Endothelial cell of hepatic sinusoid (primary cell): ENCODE measurements around the gene STARD13.

Experiments
- in situ Hi-C: cut with HindIII; loops from 2 replicates; pipeline ENCODE4 v1.10.0; 2017; ENCODE audit warnings: low sequenced_read_pairs

Gene STARD13

GRCh38 chr13:33069365-33069764, 216.2 kb downstream of the STARD13 start:
- in situ Hi-C loops: no loop called here

- in situ Hi-C loops: no loop called here
Observed at GRCh38 chr13:33066329-33066728, 219.2 kb downstream of the STARD13 start.

GRCh38 chr13:33060815-33061214, 224.7 kb downstream of the STARD13 start:
- in situ Hi-C loops: no loop called here

GRCh38 chr13:33058776-33059327, 226.7 kb downstream of the STARD13 start:
- in situ Hi-C loops: no loop called here

GRCh38 chr13:33057019-33057780, 228.4 kb downstream of the STARD13 start:
- in situ Hi-C loops: no loop called here

GRCh38 chr13:33053397-33054066, 232.0 kb downstream of the STARD13 start:
- in situ Hi-C loops: no loop called here
